ENCODE measurements around the gene SLC6A18.

The SLC6A18 gene

DNA sequence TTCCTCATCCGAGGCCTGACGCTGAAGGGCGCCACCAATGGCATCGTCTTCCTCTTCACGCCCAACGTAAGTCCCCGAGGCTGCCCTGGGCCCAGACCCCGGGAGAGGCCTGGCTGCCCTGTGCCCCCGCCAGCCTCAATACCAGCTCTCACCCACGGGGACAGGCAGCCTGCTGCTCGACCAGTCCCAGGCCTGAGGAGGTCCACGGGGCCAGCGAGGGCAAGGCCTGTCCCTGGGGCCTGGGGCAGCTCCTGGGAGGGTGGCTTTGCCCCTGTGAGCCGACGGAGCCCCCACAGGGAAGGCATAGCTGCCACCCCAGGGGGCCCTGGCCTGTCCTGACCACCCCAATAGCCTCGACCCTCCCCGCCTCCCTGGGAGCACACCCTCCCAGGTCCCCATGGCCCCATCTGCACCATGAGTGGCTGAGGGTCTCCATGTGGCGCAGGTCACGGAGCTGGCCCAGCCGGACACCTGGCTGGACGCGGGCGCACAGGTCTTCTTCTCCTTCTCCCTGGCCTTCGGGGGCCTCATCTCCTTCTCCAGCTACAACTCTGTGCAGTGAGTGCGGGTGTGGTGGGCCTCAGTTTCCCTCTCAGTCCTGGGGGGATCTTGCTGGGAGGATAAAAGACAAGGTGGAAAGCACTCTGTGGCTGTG is 11.5 kb upstream of the SLC6A18 start:
- ATAC-seq (replicated peaks): no peak
- Mint-ChIP-seq H3K4me3 (no peak overlapping the region), H3K4me1 (peaks cover 5% of the 10 kb centered on the region in 2 donors), H3K36me3 (no peaks in the 10 kb centered on the region), H3K9me3 (peaks cover 6 to 8% of the 10 kb centered on the region in 2 donors), H3K27ac (no peak overlapping the region), H3K27me3 (peaks cover 2 to 8% of the 10 kb centered on the region in 2 donors)
- DNase-seq: no peak

DNA sequence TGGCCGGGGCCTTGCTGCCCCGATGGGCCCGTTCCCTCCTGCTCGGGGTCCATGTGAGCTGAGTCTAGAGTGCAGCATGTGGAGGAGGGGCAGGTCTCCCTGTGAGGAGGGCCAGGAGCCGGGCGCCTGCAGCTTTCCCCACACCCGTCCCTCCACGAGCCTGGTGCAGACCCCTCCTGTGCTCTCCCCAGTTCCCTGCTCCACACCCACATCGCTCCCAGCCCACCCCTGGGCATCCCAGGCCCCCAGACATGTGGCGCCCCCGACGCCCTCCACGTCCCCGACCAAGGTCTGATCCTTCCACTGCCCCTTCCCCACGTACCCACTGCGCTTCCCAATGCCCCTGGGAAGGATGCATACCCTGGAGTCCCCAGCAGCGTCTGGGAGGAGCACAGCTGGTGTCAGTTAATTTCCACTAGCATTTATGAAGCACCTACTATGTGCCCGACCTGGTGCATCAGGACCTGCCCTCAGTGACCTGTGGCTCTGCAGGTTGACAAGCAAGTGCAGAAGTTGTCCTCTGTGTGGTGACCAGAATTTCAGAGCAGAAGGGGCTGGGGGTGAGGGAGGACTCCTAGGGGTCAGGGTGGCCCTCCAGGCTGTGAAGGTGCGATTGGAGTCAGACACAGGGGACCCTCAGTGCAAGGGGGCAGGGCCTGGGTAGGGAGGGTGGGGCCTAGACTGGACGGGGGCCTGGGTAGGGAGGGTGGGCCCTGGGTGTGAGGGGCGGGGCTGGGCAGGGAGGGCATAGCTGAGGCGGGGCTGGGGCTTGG is 10.8 kb upstream of the SLC6A18 start:
- Mint-ChIP-seq H3K27me3 (peaks cover 6 to 12% of the 10 kb centered on the region in 2 donors), H3K4me3 (no peak overlapping the region), H3K4me1 (peaks cover 5% of the 10 kb centered on the region in 2 donors), H3K27ac (no peak overlapping the region), H3K36me3 (no peaks in the 10 kb centered on the region), H3K9me3 (peaks cover 6 to 8% of the 10 kb centered on the region in 2 donors)
- ATAC-seq (replicated peaks): no peak
- DNase-seq: no peak

DNA sequence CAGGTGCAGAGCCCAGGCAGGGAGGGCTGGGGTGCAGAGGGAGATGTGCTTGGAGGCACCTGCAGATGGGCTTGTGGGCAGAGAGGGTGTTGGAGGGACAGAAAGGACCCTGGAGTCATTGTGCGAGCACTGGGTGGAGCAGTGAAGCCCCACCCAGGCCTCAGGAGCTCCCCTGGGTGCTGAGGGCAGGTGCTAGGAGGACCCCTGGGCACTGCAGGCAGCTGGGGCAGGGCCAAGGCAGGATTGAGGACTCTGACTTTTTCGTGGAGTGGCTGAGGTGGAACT is 10.3 kb upstream of the SLC6A18 start:
- no peak overlapping the region for H3K4me3 Mint-ChIP-seq
- ATAC-seq (replicated peaks) (peak in 1 of 2 donors; percentile 20), DNase-seq (no peak)
- peaks cover 6 to 12% of the 10 kb centered on the region in 2 donors for H3K27me3 Mint-ChIP-seq
- peaks cover 6 to 8% of the 10 kb centered on the region in 2 donors for H3K9me3 Mint-ChIP-seq
- peaks cover 5% of the 10 kb centered on the region in 2 donors for H3K4me1 Mint-ChIP-seq
- no peaks in the 10 kb centered on the region for H3K36me3 Mint-ChIP-seq
- no peak overlapping the region for H3K27ac Mint-ChIP-seq

DNA sequence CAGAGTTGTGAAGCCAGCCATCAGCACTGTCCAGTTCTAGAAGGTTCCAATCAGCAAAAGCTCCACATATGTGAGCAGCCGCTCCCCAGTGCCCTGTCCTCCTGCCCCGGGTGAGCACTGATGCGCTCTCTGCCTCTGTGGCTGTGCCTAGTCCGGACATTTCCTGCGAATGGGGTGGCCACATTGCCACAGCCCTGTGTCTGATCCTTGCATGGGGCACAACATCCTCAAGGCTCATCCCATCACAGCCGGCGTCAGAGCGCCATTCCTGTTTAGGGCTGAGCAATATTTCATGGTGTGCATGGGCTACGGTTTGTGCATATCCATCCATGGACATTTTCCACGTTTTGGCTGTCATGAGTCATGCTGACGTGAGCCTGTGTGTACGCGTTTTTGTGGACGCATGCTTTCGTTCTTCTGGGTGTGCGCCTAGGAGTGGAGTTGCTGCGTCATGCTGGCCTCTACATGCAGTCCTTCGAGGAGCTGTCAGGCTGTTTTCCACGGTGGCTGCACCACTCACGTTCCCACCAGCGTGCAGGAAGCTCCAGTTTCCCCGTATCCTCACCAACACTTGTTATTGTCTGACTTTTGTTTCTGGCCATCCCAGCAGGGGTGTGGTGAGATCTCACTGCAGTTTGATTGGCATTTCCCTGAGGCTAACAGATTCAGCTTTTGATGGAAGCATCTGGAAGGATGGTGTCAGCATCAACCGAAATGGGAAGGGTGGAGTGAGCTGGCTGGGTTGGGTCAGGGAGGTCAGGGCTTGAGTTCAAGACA is 9.7 kb upstream of the SLC6A18 start:
- Mint-ChIP-seq H3K27me3 (peaks cover 6 to 12% of the 10 kb centered on the region in 2 donors), H3K4me1 (peaks cover 5% of the 10 kb centered on the region in 2 donors), H3K36me3 (no peaks in the 10 kb centered on the region), H3K4me3 (no peak overlapping the region), H3K27ac (no peak overlapping the region), H3K9me3 (peaks cover 6 to 8% of the 10 kb centered on the region in 2 donors)
- DNase-seq (no peak), ATAC-seq (replicated peaks) (no peak)

DNA sequence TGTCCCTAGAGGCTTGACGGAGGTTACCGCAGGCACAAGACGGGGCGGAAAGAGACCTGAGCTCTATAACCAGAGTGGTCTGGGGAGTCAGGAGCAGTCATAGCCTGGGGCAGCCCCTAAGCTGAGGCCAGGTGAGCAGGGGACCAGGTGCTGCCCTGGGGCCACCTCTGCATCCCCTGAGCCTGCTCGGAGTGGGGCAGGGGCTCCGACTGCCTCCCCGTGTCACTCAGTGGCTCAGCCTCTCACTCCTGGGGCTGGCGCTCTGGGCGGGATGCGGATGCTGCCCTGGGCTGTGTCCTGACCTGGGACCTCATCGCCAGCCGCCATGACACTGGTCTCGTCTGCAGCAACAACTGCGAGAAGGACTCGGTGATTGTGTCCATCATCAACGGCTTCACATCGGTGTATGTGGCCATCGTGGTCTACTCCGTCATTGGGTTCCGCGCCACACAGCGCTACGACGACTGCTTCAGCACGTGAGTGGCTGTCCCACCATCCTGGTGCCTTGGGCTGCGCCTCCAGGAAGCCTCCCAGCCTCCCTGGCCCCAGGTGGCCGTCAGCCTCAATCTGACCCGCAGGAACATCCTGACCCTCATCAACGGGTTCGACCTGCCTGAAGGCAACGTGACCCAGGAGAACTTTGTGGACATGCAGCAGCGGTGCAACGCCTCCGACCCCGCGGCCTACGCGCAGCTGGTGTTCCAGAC is 8.8 kb upstream of the SLC6A18 start:
- H3K27ac Mint-ChIP-seq: no peak overlapping the region
- ATAC-seq (replicated peaks): no peak
- no peak overlapping the region for H3K4me3 Mint-ChIP-seq
- H3K27me3 Mint-ChIP-seq: peaks cover 6 to 12% of the 10 kb centered on the region in 2 donors
- peaks cover 6% of the 10 kb centered on the region in 2 donors for H3K9me3 Mint-ChIP-seq
- peaks cover 5% of the 10 kb centered on the region in 2 donors for H3K4me1 Mint-ChIP-seq
- DNase-seq: no peak
- H3K36me3 Mint-ChIP-seq: no peaks in the 10 kb centered on the region

DNA sequence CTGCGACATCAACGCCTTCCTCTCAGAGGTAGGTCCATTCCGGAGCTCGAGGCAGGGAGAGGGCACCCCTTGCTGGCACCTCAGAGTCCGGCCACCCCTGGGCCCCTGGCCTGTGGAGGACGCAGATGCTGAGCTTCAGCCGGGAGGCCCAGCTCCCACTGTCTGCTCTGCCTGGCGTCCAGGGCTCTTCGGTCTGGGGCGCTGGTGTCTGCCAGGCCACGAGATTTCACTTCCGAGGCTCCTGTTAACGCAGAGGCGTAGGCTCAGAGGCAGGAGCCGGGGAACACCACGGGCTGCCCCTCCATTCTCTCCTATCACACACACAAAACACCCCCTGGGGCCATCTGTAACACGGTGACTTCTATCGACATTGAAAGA is 8.3 kb upstream of the SLC6A18 start:
- no peaks in the 10 kb centered on the region for H3K36me3 Mint-ChIP-seq
- no peak overlapping the region for H3K27ac Mint-ChIP-seq
- H3K4me3 Mint-ChIP-seq: no peak overlapping the region
- DNase-seq (no peak), ATAC-seq (replicated peaks) (no peak)
- peaks cover 4% of the 10 kb centered on the region in 2 donors for H3K9me3 Mint-ChIP-seq
- peaks cover 5% of the 10 kb centered on the region in 2 donors for H3K4me1 Mint-ChIP-seq
- peaks cover 6 to 12% of the 10 kb centered on the region in 2 donors for H3K27me3 Mint-ChIP-seq

DNA sequence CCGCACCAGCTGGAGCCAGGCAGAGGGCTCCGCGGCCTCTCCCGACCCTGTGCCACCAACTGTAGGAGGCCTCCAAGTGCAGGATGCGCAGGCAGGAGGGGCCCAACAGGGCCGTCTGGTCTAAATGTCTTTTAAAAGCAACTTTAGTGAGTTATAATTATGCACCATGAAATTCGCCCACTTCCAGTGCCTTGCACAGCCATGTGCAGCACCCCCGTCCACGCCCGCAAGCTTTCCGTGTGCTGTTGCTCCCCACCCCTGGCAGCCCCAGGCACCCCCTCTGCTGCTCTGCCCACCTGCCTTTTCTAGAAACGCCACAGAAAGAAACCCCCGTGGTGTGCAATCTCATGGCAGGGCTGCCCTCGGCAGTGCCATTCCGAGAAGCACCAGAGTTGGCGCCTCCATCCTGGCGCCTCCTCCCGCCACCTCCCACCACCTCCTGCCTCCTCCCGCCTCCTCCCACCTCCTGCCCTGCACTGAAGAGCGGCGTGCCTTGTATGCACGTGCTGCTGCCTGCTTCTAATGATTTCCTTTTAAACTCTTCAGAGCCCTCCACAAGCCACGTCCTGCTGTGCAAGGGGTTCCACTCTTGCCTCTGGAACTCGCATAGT is 7.5 kb upstream of the SLC6A18 start:
- no peak for DNase-seq
- no peak for ATAC-seq (replicated peaks)
- H3K4me3 Mint-ChIP-seq: no peak overlapping the region
- peaks cover 6 to 12% of the 10 kb centered on the region in 2 donors for H3K27me3 Mint-ChIP-seq
- no peaks in the 10 kb centered on the region for H3K36me3 Mint-ChIP-seq
- H3K9me3 Mint-ChIP-seq: peaks cover 4% of the 10 kb centered on the region in 2 donors
- no peak overlapping the region for H3K27ac Mint-ChIP-seq
- H3K4me1 Mint-ChIP-seq: peaks cover 3 to 5% of the 10 kb centered on the region in 2 donors

DNA sequence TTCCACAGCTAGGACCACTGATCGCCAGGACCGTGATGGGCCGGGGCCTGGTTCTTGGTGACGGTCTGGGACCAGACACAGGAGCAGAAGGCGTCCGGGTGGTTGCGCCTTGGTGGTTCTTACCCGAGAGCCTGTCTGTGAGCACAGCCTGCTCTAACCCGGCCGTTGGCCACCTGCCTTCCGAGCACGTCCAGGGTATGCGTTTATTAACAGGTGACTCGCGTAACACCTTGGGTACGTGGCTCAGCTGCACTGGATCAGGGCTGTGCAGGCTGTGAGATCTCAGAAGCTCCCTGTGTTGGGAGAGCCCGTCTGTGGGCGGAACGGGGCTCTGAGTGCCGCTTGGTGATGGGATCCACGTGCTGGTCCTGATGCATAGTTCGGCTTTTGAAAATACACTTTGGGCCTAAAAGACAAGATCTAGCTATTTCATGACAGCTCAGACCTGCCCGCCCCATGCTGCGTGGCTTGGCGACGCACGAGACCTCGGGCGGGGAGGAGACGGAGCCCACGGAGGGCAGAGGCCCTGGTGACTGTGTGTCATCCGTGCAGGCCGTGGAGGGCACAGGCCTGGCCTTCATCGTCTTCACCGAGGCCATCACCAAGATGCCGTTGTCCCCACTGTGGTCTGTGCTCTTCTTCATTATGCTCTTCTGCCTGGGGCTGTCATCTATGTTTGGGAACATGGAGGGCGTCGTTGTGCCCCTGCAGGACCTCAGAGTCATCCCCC is 6.7 kb upstream of the SLC6A18 start:
- no peaks in the 10 kb centered on the region for H3K36me3 Mint-ChIP-seq
- peaks cover 6 to 12% of the 10 kb centered on the region in 2 donors for H3K27me3 Mint-ChIP-seq
- no peak for DNase-seq
- ATAC-seq (replicated peaks): no peak
- no peak overlapping the region for H3K4me3 Mint-ChIP-seq
- peaks cover 4% of the 10 kb centered on the region in 2 donors for H3K9me3 Mint-ChIP-seq
- H3K27ac Mint-ChIP-seq: no peak overlapping the region
- H3K4me1 Mint-ChIP-seq: peaks cover 3 to 5% of the 10 kb centered on the region in 2 donors

DNA sequence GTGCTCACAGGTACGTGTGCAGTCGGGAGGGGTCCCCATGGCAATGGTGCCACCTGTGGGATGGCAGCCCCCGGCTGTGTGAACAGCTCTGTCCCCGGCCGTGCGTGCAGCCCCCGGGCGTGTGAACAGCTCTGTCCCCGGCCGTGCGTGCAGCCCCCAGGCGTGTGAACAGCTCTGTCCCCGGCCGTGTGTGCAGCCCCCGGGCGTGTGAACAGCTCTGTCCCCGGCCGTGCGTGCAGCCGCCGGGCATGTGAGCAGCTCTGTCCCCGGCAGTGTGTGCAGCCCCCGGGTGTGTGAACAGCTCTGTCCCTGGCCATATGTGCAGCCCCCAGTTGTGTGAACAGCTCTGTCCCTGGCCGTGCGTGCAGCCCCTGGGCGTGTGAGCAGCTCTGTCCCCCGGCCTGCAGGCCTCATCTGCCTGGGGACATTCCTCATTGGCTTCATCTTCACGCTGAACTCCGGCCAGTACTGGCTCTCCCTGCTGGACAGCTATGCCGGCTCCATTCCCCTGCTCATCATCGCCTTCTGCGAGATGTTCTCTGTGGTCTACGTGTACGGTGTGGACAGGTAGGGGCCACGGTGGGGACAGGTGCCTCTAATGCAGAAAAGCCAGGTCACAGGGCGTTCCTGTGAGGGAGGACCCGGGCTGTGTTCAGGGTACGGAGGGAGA is 5.9 kb upstream of the SLC6A18 start:
- H3K27me3 Mint-ChIP-seq: peaks cover 6 to 12% of the 10 kb centered on the region in 2 donors
- peaks cover 3 to 5% of the 10 kb centered on the region in 2 donors for H3K4me1 Mint-ChIP-seq
- H3K36me3 Mint-ChIP-seq: no peaks in the 10 kb centered on the region
- H3K4me3 Mint-ChIP-seq: no peak overlapping the region
- DNase-seq (no peak), ATAC-seq (replicated peaks) (no peak)
- H3K27ac Mint-ChIP-seq: no peak overlapping the region
- H3K9me3 Mint-ChIP-seq: peaks cover 4% of the 10 kb centered on the region in 2 donors

DNA sequence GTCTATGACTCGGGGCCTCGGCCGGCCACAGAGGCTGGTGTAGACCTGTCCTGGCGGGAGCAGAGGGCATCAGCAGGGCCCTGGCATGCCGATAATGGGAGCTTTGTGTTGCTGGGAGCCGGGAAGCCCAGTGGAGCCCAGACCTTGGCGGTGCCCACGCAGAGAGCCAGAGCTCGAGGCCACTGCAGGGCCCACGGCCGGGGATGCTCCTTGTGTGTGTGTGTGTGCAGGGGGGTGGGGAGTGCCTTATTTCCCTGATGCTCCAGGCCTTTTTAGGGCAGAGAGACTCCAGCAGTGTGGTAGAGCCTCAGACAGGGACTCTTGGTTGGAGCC is 5.4 kb upstream of the SLC6A18 start:
- H3K27ac Mint-ChIP-seq: no peak overlapping the region
- peaks cover 3 to 5% of the 10 kb centered on the region in 2 donors for H3K4me1 Mint-ChIP-seq
- no peak for DNase-seq
- peaks cover 4% of the 10 kb centered on the region in 2 donors for H3K9me3 Mint-ChIP-seq
- no peak for ATAC-seq (replicated peaks)
- H3K36me3 Mint-ChIP-seq: no peaks in the 10 kb centered on the region
- H3K27me3 Mint-ChIP-seq: peaks cover 6 to 12% of the 10 kb centered on the region in 2 donors
- no peak overlapping the region for H3K4me3 Mint-ChIP-seq

DNA sequence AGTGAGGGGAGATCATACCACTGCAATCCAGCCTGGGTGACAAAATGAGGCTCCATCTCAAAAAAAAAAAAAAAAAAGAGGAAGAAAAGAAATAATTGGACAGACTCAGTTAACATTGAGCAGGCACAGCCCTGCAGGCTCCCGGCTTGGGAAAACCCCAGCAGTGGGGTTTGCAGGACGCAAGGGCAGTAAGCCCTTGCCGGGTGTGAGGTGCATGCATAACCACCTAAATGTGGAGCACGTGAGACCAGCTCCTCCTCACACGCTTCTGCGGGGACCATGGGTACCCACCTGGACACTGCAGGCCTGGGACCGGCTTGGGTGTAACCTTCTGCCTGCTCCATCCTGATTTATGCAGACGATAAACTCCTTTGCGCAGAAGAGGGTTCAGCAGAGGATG is 4.8 kb upstream of the SLC6A18 start:
- no peak for DNase-seq
- Mint-ChIP-seq H3K36me3 (no peaks in the 10 kb centered on the region), H3K4me3 (no peak overlapping the region), H3K4me1 (peaks cover 0 to under 1% of the 10 kb centered on the region in 2 donors), H3K9me3 (peaks cover 4% of the 10 kb centered on the region in 2 donors), H3K27ac (no peak overlapping the region), H3K27me3 (peaks cover 6 to 12% of the 10 kb centered on the region in 2 donors)
- no peak for ATAC-seq (replicated peaks)

DNA sequence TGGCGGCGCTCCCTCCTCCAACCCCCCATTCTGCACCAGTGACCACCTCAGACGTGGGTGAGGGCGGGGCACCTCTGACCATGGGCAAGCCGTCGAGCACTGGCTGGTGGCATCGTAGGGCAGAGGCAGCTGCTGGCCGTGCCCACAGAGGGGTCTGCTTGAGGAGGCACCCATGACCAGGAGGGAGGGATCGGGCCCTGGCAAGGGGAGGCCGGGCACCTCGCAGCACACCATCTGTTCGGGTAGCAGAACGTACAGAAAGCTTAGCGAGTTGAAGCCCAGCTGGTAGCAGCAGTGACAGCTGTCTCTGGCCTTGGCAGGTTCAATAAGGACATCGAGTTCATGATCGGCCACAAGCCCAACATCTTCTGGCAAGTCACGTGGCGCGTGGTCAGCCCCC is 4.3 kb upstream of the SLC6A18 start:
- Mint-ChIP-seq H3K9me3 (peaks cover 2% of the 10 kb centered on the region in 2 donors), H3K27me3 (peaks cover 7 to 11% of the 10 kb centered on the region in 2 donors), H3K4me3 (no peak overlapping the region), H3K4me1 (no peaks in the 10 kb centered on the region), H3K36me3 (no peaks in the 10 kb centered on the region), H3K27ac (no peak overlapping the region)
- DNase-seq (no peak), ATAC-seq (replicated peaks) (no peak)

DNA sequence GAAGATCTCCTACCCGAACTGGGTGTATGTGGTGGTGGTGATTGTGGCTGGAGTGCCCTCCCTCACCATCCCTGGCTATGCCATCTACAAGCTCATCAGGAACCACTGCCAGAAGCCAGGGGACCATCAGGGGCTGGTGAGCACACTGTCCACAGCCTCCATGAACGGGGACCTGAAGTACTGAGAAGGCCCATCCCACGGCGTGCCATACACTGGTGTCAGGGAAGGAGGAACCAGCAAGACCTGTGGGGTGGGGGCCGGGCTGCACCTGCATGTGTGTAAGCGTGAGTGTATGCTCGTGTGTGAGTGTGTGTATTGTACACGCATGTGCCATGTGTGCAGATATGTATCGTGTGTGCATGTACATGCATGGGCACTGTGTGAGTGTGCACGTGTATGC is 3.5 kb upstream of the SLC6A18 start:
- no peaks in the 10 kb centered on the region for H3K36me3 Mint-ChIP-seq
- peaks cover 10 to 11% of the 10 kb centered on the region in 2 donors for H3K27me3 Mint-ChIP-seq
- H3K27ac Mint-ChIP-seq: no peak overlapping the region
- H3K9me3 Mint-ChIP-seq: no peaks in the 10 kb centered on the region
- no peaks in the 10 kb centered on the region for H3K4me1 Mint-ChIP-seq
- ATAC-seq (replicated peaks): no peak
- DNase-seq: no peak
- no peak overlapping the region for H3K4me3 Mint-ChIP-seq

Data from stimulated activated naive B cell treated with anti-CD40 and anti-IgM and Interleukin-4, amounts not matched to agents 10 μg/mL and 1 μg/mL and 100 μg/mL, for 72 hours (primary cell).